HepG2 (cell line): ENCODE measurements around the gene NGEF. TPM values are rescaled to one million over a fixed set of nuclear protein-coding genes. Genes with fewer than 3 reads are reported as not detected.

Source experiments
- ATAC-seq: fragments of 200-7000 bp; cut with Tn5 transposase; 3 replicates; pipeline ENCODE4 v1.9.1; 2020; ENCODE audit warnings: mild to moderate bottlenecking, moderate library complexity
- BruUV-seq: library from RNA; stranded (reverse); fragments of 400-500 nt; replicated peaks from 2 replicates; lab custom pipeline; 2021; lab: Mats Ljungman, UMichigan
- CTCF ChIA-PET: fragments of 300-600 bp; formaldehyde crosslinking; extraction: SDS; loops from one replicate; lab custom pipeline; 2021; ENCODE audit warnings: low total read pairs, inconsistent platforms, low intra/inter-chr PET ratio; lab: Yijun Ruan, JAX
- POLR2A ChIA-PET: fragments of 350-600 bp; sonication (Branson Sonifier 250); formaldehyde crosslinking; loops from one replicate; lab custom pipeline; 2020; ENCODE audit warnings: antibody characterized with exemption, inconsistent platforms; lab: Yijun Ruan, JAX
- DNase-seq: peaks from one replicate; pipeline ENCODE4 v3.0.0-alpha.2; 2015; ENCODE audit warnings: low spot score
- FAIRE-seq: peaks from 3 replicates; lab custom pipeline; 2011; peaks lifted over from hg19 to GRCh38; lab: Jason Lieb, UNC
- H2AFZ ChIP-seq: one replicate; pipeline ENCODE4 v1.6.1; 2011; ENCODE audit warnings: low read length, inconsistent platforms
- H3K27ac ChIP-seq: fragments of 300-600 bp; 3 replicates; pipeline ENCODE4 v1.8.0; 2011; ENCODE audit warnings: mixed run types, mild to moderate bottlenecking, mixed read lengths, low read length, inconsistent platforms; ENCODE audit not compliant: insufficient read depth; ENCODE audit errors: extremely low read length
- H3K27me3 ChIP-seq, 2 experiments: fragments of 200-600 bp in 1 of 2; 2 replicates in 1 of 2; 3 replicates in 1 of 2; pipeline versions ENCODE4 v1.6.0 to v1.8.0; 2011; ENCODE audit warnings: low read length in 2 of 2, mild to moderate bottlenecking in 2 of 2, moderate library complexity in 2 of 2, inconsistent platforms in 1 of 2; ENCODE audit not compliant: insufficient read depth in 2 of 2, control insufficient read depth in 1 of 2
- H3K36me3 ChIP-seq, 2 experiments: fragments of 200-600 bp in 1 of 2; replicated peaks in 1 of 2; 2 replicates in 1 of 2; 3 replicates in 1 of 2; pipeline versions ENCODE4 v1.5.1 to v1.8.0; 2011; ENCODE audit warnings: low read length in 2 of 2, inconsistent platforms in 1 of 2; ENCODE audit not compliant: insufficient read depth in 2 of 2, control insufficient read depth in 1 of 2
- H3K4me1 ChIP-seq: 2 replicates; pipeline ENCODE4 v1.5.1; 2012; ENCODE audit warnings: low read length, inconsistent platforms; ENCODE audit not compliant: insufficient read depth
- H3K4me2 ChIP-seq: 2 replicates; pipeline ENCODE4 v1.6.0; 2011; ENCODE audit warnings: low read depth, low read length, inconsistent platforms
- H3K4me3 ChIP-seq, 3 experiments: fragments of 200-600 bp in 1 of 3; sonication (generic), shearing (Covaris generic) in 1 of 3; replicated peaks in 1 of 3; 2 replicates each; pipeline ENCODE4 v1.5.1; 2011 to 2016; ENCODE audit warnings: low read length in 3 of 3, inconsistent platforms in 2 of 3, low read depth in 2 of 3, mild to moderate bottlenecking in 2 of 3, control low read depth in 1 of 3, mixed read lengths in 1 of 3; ENCODE audit not compliant: insufficient read depth in 1 of 3
- H3K79me2 ChIP-seq: one replicate; pipeline ENCODE4 v1.6.1; 2011; ENCODE audit warnings: low read length, inconsistent platforms; ENCODE audit not compliant: insufficient read depth
- H3K9ac ChIP-seq: 2 replicates; pipeline ENCODE4 v1.6.0; 2011; ENCODE audit warnings: mild to moderate bottlenecking, low read depth, low read length, inconsistent platforms; ENCODE audit not compliant: insufficient read depth
- H3K9me3 ChIP-seq: 2 replicates; pipeline ENCODE4 v1.5.1; 2012; ENCODE audit warnings: mild to moderate bottlenecking, low read length
- H4K20me1 ChIP-seq: 2 replicates; pipeline ENCODE4 v1.6.0; 2011; ENCODE audit warnings: inconsistent platforms, mild to moderate bottlenecking, low read length, moderate library complexity; ENCODE audit not compliant: insufficient read depth
- ARID2 ChIP-seq: sonication (generic); formaldehyde crosslinking; IDR thresholded peaks from 2 replicates; pipeline ENCODE4 v1.8.1; 2022; ENCODE audit warnings: mild to moderate bottlenecking, missing genetic modification reagents, borderline replicate concordance
- ASH2L ChIP-seq: fragments of 300-600, 200-600 bp; sonication (generic); IDR thresholded peaks from 2 replicates; pipeline ENCODE4 v1.7.0; 2017; ENCODE audit warnings: low read depth, mild to moderate bottlenecking, moderate library complexity, mixed read lengths, low read length; ENCODE audit not compliant: insufficient read length
- DMAP1 ChIP-seq: IDR thresholded peaks from 2 replicates; pipeline ENCODE4 v1.6.1; 2016
- DRAP1 ChIP-seq: IDR thresholded peaks from 2 replicates; pipeline ENCODE4 v1.6.1; 2016; ENCODE audit warnings: missing genetic modification reagents, missing compliant biosample characterization
- ELF3 ChIP-seq: IDR thresholded peaks from 2 replicates; pipeline ENCODE4 v1.6.1; 2016; ENCODE audit warnings: missing genetic modification reagents, missing compliant biosample characterization
- HES4 ChIP-seq: sonication (generic); formaldehyde crosslinking; IDR thresholded peaks from 2 replicates; pipeline ENCODE4 v1.9.0; 2021; ENCODE audit warnings: mild to moderate bottlenecking, missing genetic modification reagents, borderline replicate concordance
- HOXD1 ChIP-seq: sonication (generic); formaldehyde crosslinking; IDR thresholded peaks from 2 replicates; pipeline ENCODE4 v1.5.0; 2020; ENCODE audit warnings: missing genetic modification reagents
- MBNL3 ChIP-seq: fragments of 250-450 bp; sonication (Bioruptor Pico); conservative IDR thresholded peaks from 2 replicates; pipeline ENCODE4 v1.8.0; 2022; ENCODE audit warnings: mild to moderate bottlenecking, inconsistent platforms
- MXD4 ChIP-seq: IDR thresholded peaks from 2 replicates; pipeline ENCODE4 v1.6.1; 2016; ENCODE audit warnings: mild to moderate bottlenecking, missing biosample characterization, missing genetic modification reagents
- MYC ChIP-seq: sonication (generic); formaldehyde crosslinking; IDR thresholded peaks from 2 replicates; pipeline ENCODE4 v1.9.0; 2021; ENCODE audit warnings: missing genetic modification reagents, borderline replicate concordance
- NCOA1 ChIP-seq: sonication (generic); formaldehyde crosslinking; IDR thresholded peaks from 2 replicates; pipeline ENCODE4 v1.9.0; 2021; ENCODE audit warnings: missing genetic modification reagents
- SOX6 ChIP-seq, 2 experiments: fragments of 450-650 bp in 1 of 2; sonication (generic) in 1 of 2; formaldehyde crosslinking in 1 of 2; IDR thresholded peaks; 2 replicates each; pipeline versions ENCODE4 v1.4.0 to v1.6.1; 2017 to 2020; ENCODE audit warnings: antibody characterized with exemption in 1 of 2, mild to moderate bottlenecking in 1 of 2, missing genetic modification reagents in 1 of 2
- SSRP1 ChIP-seq: IDR thresholded peaks from 2 replicates; pipeline ENCODE4 v1.6.1; 2016; ENCODE audit warnings: control low read depth
- TBX3 ChIP-seq: fragments of 450-650 bp; IDR thresholded peaks from 2 replicates; pipeline ENCODE4 v1.6.1; 2017; ENCODE audit warnings: antibody characterized with exemption, mild to moderate bottlenecking, inconsistent platforms, borderline replicate concordance
- TEAD3 ChIP-seq: optimal IDR thresholded peaks from 2 replicates; pipeline ENCODE3; 2016; ENCODE audit warnings: borderline replicate concordance
- TOPORS ChIP-seq: sonication (generic); formaldehyde crosslinking; IDR thresholded peaks from 2 replicates; pipeline ENCODE4 v1.8.0; 2023; ENCODE audit warnings: mild to moderate bottlenecking, missing genetic modification reagents
- YEATS2 ChIP-seq: sonication (generic); formaldehyde crosslinking; IDR thresholded peaks from 2 replicates; pipeline ENCODE4 v1.4.0; 2020; ENCODE audit warnings: missing genetic modification reagents, borderline replicate concordance
- ZBTB38 ChIP-seq: sonication (generic); formaldehyde crosslinking; IDR thresholded peaks from 2 replicates; pipeline ENCODE4 v1.5.1; 2020; ENCODE audit warnings: mild to moderate bottlenecking, missing genetic modification reagents
- ZFYVE20 ChIP-seq: sonication (generic); formaldehyde crosslinking; IDR thresholded peaks from 2 replicates; pipeline ENCODE4 v1.8.0; 2023; ENCODE audit warnings: low read depth, mild to moderate bottlenecking, moderate library complexity, missing genetic modification reagents, borderline replicate concordance
- ZNF160 ChIP-seq: sonication (generic); formaldehyde crosslinking; IDR thresholded peaks from 2 replicates; pipeline ENCODE4 v1.8.0; 2022; ENCODE audit warnings: mild to moderate bottlenecking, inconsistent platforms, missing genetic modification reagents
- ZNF30 ChIP-seq: sonication (generic); formaldehyde crosslinking; IDR thresholded peaks from 2 replicates; pipeline ENCODE4 v1.5.0; 2020; ENCODE audit warnings: mild to moderate bottlenecking, missing genetic modification reagents
- ZNF317 ChIP-seq: sonication (generic); formaldehyde crosslinking; IDR thresholded peaks from 2 replicates; pipeline ENCODE4 v1.5.0; 2020; ENCODE audit warnings: mild to moderate bottlenecking, missing genetic modification reagents
- ZNF335 ChIP-seq: sonication (generic); formaldehyde crosslinking; IDR thresholded peaks from 2 replicates; pipeline ENCODE4 v1.4.0; 2020; ENCODE audit warnings: missing genetic modification reagents
- ZNF337 ChIP-seq: sonication (generic); formaldehyde crosslinking; IDR thresholded peaks from 2 replicates; pipeline ENCODE4 v1.5.1; 2020; ENCODE audit warnings: missing genetic modification reagents, low read depth, mild to moderate bottlenecking, borderline replicate concordance
- ZNF354B ChIP-seq: sonication (generic); formaldehyde crosslinking; IDR thresholded peaks from 2 replicates; pipeline ENCODE4 v1.8.0; 2022; ENCODE audit warnings: mild to moderate bottlenecking, missing genetic modification reagents
- WGBS: methylation state at CpG from one replicate; pipeline ENCODE4 v1.1.6; 2017; ENCODE audit warnings: low lambda C conversion rate; 5-methylcytosine and 5-hydroxymethylcytosine counted together
- in situ Hi-C: cut with HindIII; loops from 2 replicates; pipeline ENCODE4 v1.10.0; 2017; ENCODE audit warnings: low pct_unique_long_range_greater_than_20kb; ENCODE audit not compliant: extremely low pct_ligation_motif_present
- intact Hi-C: fragments of 100-400 bp; cut with micrococcal nuclease; formaldehyde crosslinking; loops from one replicate; pipeline ENCODE4 v1.10.0; 2022; ENCODE audit not compliant: unreplicated experiment
- polyA plus RNA-seq, 8 experiments: library from polyadenylated mRNA; depleted of rRNA in 3 of 8; stranded (reverse) in 7 of 8; unstranded in 1 of 8; fragments of >200 nt; fragmentation: Illumina TruSeq in 4 of 8; extraction: Trizol in 4 of 8; gene quantifications; 2 replicates each; pipeline versions ENCODE4 v1.2.1 to v1.2.3, GENCODE V29; 2011 to 2016; ENCODE audit warnings: low read depth in 4 of 8, missing spikeins in 1 of 8, mixed read lengths in 1 of 8; ENCODE audit not compliant: insufficient read depth in 1 of 8
- total RNA-seq, 5 experiments: library from RNA; depleted of rRNA; stranded (reverse); fragments of >200 nt; fragmentation: Illumina TruSeq; extraction: Trizol; gene quantifications; 2 replicates each; pipeline ENCODE4 v1.2.3, GENCODE V29; 2016; ENCODE audit warnings: low read depth in 1 of 5

The NGEF gene
- total and polyA plus RNA-seq, 2 of the 13 experiments (the other 11 are each of a cell fraction or from before 2014, with no cell fraction given): 14.4 to 36.9 TPM

GRCh38 chr2:233059797-233060500 is 46.9 kb upstream of the NGEF start, which contains the start of gene INPP5D:
TSS of gene INPP5D (plus strand) at chr2:233060342. CDS start at chr2:233060479, 137 bp downstream.
- ATAC-seq: peak; percentile 10
- Histone ChIP-seq H3K36me3 (no peaks in the 10 kb centered on the region), H3K79me2 (no peaks in the 10 kb centered on the region), H3K9ac (peak within 1 kb of the TSS; percentile 72), H3K4me3 (peak within 1 kb of the TSS; percentile 66 to 87 (median 80)), H3K4me1 (peaks cover 65% of the 10 kb centered on the region), H4K20me1 (0 out of 2 replicates have a peak, but pooled peaks cover 3% of the 10 kb centered on the region), H3K9me3 (no peaks in the 10 kb centered on the region), H3K27ac (peak within 1 kb of the TSS; percentile 82), H2AFZ (peak within 1 kb of the TSS; percentile 24), H3K4me2 (peak within 1 kb of the TSS; percentile 97), H3K27me3 (no peaks in the 10 kb centered on the region; a peak in 1 of 5 replicates)
- FAIRE-seq: no peak
- BruUV-seq: TSS peak; percentile 75
- in situ Hi-C loops (no loop called here), intact Hi-C loops (loop anchor here (1.0 to 5.0 kb wide), 3 partner anchors 62 to 203 kb away; no protein-coding TSS in a partner anchor)
- CTCF ChIA-PET: no interaction called here
- peak; percentile 59 for DNase-seq
- 15% methylated on average over 23 of the region's 26 CpGs for WGBS
- POLR2A ChIA-PET: interaction anchor here (0.8 to 4.0 kb wide), 15 partner anchors 10 to 205 kb away, joined by 3 to 40 read pairs (median 4); partner anchors contain the start of genes ATG16L1 and NGEF
- TF ChIP-seq HOXD1 (CRISPR knock-in tag) (0 out of 2 replicates have a peak, but pooled peaks have one; percentile 29), DMAP1 (peak; percentile 59), TBX3 (no peak), YEATS2 (CRISPR knock-in tag) (peak; percentile 18), ZNF354B (no peak), ZNF335 (CRISPR knock-in tag) (peak; percentile 75; the same call in 1 of the 2 replicates), HES4 (CRISPR knock-in tag) (no peak), ZNF337 (no peak), ZNF160 (0 out of 2 replicates have a peak, but pooled peaks have one; percentile 7), MXD4 (CRISPR knock-in tag) (peak; percentile 82; the same call in 1 of the 2 replicates), MBNL3 (CRISPR knock-in tag) (no peak), TEAD3 (peak; percentile 3), NCOA1 (CRISPR knock-in tag) (peak; percentile 75; the same call in 1 of the 2 replicates), DRAP1 (CRISPR knock-in tag) (no peak; the same call in 1 of the 2 replicates), ZFYVE20 (CRISPR knock-in tag) (no peak), ASH2L (no peak), ZNF317 (CRISPR knock-in tag) (peak; percentile 52; the same call in 1 of the 2 replicates), MYC (CRISPR knock-in tag) (peak; percentile 49), ZBTB38 (peak; percentile 88; the same call in 1 of the 2 replicates), ZNF30 (CRISPR knock-in tag) (0 out of 2 replicates have a peak, but pooled peaks have one; percentile 30), ELF3 (CRISPR knock-in tag) (peak; percentile 91), SSRP1 (CRISPR knock-in tag) (0 out of 2 replicates have a peak, but pooled peaks have one; percentile 19), ARID2 (CRISPR knock-in tag) (no peak), SOX6 (IDR thresholded peaks at IDR 0.05) (no peak), SOX6 (CRISPR knock-in tag; IDR thresholded peaks at IDR 0.05) (peak; percentile 28; the same call in 1 of the 2 replicates), TOPORS (CRISPR knock-in tag) (no peak)
